EL (cell line): ENCODE results near the gene MTG1.
"Not testable (repeated sequence)": the region's sequence is repeated elsewhere in the genome, so short reads cannot be mapped to it uniquely, and the experiment has no call there.

Source experiments
- DNase-seq: peaks from one replicate; pipeline ENCODE4 v3.0.0-alpha.2; 2016

Gene MTG1

DNA sequence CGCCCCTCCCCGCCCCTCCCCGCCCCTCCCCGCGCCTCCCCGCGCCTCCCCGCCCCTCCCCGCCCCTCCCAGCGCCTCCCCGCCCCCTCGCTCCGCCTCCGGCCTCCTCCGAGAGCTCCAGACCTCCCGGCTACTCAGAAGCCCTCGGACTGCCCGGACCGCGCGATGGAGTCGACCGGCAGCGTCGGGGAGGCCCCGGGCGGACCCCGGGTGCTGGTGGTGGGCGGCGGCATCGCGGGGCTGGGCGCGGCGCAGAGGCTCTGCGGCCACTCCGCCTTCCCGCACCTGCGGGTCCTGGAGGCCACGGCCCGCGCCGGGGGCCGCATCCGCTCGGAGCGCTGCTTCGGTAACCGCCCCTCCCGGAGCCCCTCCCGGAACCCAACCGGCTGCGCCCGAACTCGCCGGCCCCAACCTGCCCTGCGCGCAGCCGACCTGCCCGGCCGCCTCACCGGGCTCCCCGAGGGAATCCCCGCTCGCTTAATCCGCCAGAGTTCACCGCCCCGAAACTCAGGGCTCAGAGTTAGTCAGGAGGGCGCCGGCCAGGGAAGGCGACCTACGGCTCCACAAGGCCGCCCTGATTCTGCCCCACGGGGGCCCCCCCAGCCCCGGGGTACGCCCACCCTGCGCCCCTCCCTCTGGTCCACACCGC is 14.7 kb upstream of the MTG1 start, which contains the start of gene PAOX:
PAOX (plus strand) TSS at position 111 of the 649 bp plus-strand sequence; CDS start at position 166, 55 bp downstream.
- DNase-seq: peak; percentile 66

DNA sequence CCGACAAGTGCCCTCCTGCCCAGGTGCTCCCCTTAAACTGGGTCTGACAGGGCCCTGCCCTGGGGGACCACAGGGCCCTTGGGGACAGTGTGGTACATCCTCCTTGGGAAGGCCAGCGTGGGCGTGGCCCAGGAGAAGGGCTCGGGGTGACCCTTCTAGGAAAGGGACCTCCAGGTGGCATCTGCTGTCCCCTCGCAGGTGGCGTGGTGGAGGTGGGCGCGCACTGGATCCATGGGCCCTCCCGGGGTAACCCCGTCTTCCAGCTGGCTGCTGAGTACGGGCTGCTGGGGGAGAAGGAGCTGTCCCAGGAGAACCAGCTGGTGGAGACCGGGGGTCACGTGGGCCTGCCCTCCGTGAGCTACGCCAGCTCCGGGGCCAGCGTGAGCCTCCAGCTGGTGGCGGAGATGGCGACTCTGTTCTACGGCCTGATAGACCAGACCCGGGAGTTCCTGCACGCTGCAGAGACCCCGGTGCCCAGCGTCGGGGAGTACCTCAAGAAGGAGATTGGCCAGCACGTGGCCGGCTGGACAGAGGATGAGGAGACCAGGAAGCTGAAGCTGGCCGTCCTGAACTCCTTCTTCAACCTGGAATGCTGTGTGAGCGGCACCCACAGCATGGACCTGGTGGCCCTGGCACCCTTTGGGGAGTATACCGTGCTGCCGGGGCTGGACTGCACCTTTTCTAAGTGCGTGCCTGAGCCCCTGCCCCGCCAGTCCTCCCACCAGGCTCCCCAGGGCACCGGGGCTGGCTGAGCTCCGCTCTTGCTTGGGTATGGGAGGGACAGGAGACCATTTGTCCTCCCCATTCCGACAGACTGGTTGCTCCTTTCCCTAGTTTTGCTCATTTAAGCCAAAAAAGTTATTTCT is 13.9 kb upstream of the MTG1 start:
- DNase-seq: no peak

DNA sequence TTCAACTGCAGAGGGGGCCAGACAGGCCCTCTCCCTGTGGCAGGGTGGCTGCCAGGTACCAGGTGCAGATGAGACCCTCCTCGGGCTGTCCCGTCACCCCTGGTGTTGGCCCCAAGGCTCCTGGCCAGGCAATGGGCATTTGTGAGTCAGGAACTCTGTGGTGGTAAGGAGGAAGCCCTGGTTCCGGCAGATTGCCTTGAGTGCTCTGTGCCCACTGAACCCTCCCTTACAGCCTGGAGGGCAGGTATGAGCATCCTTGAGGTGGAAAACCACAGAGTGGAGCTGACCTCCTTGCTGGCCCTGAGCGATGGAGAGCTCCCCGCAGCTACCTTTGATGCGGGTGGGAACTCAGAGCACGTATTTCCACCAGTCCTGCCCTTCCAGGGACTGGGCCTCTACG is 12.9 kb upstream of the MTG1 start:
- no peak for DNase-seq

DNA sequence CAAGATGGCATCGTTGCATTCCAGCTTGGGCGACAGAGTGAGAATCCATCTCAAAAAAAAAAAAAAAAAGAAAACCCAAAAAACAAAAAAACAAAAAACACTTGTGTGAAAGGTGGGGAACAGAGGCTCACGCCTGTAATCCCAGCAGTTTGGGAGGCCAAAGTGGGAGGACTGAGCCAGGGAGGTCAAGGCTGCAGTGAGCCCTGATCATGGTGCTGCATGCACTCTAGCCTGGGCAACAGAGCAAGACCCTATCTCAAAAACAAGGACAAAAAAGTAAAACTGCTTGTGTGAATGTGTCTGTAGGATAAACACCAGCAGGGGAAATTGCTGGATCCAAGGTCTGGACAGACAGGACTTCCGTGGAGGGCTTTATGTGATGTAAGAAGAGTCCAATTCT is 10.4 kb upstream of the MTG1 start:
- DNase-seq: no peak

DNA sequence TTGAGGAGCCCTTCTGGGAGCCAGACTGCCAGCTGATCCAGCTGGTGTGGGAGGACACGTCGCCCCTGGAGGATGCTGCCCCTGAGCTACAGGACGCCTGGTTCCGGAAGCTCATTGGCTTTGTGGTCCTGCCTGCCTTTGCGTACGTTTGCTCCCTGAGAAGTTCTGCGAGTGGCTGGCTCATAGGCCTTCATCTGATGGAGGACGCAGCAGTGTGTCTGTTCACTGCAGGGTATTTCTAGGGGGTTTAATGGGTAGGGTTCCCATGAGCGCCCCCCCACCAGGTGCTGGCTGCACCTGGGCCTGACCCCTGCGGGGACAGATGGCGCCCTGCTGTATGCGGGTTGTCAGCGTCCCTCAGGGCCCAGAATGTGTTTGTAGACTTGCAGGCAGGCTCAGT is 9.9 kb upstream of the MTG1 start:
- DNase-seq: no peak

DNA sequence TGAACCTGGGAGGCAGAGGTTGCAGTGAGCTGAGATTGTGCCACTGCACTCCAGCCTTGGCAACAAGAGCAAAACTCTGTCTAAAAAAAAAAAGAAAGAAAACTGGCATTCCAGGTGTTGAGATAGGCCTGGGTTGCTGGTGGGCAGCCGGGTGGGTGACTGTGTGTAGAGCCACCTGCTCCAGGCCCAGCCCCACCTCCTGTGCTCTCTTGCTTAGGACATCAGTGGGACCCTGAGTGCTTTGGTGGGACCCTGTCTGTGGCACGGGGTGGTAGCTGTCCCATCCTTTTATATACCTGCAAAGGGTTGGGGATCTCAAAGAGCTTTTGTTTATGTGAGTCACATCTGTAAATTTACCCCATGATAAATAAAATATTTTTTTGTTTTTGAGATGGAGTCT is 8.7 kb upstream of the MTG1 start:
- DNase-seq: no peak

DNA sequence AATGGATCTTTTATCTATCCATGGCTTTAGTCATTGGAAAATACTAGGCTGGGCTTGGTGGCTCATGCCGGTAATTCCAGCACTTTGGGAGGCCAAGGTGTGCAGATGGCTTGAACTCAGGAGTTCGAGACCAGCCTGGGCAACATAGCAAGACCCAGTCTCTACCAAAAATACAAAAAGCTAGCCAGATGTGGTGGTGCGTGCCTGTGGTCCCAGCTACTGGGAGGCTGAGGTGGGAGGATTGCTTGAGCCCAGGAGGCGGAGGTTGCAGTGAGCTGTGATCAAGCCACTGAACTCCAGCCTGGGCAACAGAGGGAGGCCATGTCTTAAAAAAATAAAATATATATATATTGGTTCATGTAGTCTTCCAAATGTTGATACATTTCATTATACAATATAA is 7.0 kb upstream of the MTG1 start:
- not testable (repeated sequence) for DNase-seq

DNA sequence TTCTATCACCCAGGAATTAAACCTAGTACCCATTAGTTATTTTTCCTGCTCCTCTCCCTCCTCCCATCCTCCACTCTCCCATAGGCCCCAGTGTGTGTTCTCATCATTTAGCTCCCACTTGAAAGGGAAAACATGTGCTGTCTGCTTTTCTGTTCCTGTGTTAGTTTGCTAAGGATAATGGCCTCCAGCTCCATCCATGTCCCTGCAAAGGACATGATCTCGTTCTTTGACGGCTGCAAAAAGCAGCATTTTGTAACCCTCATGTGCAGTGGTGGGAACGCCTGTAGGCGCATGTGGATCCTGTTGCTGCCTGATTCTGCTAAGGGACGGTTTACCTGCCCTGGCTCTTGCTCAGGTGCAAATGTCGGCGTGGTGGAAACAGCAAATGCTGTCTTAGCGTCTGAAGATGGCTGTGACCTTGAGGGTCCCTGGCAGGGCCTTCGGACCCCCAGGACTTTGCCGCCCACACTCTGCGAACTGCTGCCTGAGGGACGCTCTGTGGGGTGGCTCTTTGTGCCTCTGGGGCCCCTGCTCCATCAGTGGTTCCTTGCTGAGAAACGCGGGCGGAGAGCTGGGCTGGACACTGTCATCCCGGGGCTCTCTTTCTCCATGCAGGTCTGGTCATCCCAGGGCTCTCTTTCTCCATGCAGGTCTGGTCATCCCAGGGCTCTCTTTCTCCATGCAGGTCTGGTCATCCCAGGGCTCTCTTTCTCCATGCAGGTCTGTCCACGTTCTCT is 5.6 kb upstream of the MTG1 start:
- no peak for DNase-seq

DNA sequence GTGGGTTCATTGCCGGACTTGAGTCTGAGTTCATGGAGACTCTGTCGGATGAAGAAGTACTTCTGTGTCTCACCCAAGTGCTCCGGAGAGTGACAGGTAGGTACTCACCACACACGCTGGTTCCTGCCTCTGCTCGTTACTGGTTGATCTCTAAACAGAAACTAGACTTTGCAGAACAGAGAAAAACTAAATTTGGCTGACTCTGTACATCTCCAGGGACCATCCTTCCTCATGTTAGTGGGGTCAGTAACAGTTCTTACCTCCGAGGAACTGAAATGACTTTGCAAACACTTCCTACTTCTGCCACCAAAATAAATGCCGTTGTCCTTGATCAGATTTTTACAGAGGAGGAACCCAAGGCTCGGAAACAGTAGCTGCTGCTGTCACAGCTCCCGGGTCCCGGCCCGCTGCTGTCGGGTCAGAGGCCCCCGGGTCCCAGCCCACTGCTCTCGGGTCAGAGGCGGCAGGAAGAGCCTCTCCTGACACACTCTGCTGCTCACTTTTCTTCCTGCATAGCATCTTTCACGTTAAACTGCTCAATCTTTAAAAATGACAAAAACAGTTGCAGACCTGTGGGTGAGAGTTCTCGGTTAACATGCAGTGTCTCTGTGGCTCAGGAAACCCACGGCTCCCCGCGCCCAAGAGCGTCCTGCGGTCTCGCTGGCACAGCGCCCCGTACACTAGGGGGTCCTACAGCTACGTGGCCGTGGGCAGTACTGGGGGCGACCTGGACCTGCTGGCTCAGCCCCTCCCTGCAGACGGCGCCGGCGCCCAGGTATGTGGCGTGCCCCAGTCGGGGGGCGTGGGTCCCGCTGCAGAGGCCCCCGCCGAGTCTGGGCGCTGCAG is 4.8 kb upstream of the MTG1 start:
- DNase-seq: no peak

DNA sequence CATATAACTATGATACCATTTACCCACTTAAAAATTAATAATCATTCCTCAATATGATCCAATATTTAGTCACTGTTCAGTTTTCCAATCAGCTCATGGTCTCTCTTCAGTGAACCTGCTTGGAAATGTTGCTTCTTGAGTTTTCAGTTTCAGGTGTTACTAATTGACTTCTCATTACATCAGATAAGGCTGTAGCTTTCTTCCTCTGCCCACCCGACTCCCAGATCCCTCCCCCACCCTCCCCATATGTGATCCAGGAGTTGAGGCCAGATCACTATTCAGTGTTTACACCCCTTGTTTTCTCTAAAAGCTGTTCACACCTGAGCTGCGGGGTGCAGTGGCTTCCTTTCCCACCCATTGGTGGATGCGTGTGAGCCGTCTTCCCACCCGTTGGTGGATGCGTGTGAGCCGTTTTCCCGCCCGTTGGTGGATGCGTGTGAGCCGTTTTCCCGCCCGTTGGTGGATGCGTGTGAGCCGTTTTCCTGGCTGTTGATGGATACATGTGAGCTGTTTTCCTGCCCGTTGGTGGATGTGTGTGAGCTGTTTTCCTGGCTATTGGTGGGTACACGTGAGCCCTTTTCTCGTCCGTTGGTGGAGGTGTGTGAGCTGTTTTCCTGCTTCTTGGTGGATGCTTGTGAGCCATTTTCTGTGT is 3.2 kb upstream of the MTG1 start:
- DNase-seq: no peak

DNA sequence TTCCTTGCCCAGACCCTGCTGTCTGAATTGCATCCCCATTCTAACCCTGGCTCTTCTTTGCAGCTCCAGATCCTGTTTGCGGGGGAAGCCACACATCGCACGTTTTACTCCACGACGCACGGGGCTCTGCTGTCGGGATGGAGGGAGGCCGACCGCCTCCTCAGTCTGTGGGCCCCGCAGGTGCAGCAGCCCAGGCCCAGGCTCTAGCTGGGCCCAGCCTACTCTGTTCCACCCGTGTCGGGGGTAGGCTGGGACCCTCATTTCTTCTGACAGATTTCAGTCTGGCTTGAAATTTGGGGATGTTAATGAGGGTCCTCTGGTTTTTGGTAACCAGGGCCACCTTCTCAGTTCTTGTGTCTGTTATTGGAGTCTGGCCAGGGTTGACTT is 2.7 kb upstream of the MTG1 start:
- no peak for DNase-seq

DNA sequence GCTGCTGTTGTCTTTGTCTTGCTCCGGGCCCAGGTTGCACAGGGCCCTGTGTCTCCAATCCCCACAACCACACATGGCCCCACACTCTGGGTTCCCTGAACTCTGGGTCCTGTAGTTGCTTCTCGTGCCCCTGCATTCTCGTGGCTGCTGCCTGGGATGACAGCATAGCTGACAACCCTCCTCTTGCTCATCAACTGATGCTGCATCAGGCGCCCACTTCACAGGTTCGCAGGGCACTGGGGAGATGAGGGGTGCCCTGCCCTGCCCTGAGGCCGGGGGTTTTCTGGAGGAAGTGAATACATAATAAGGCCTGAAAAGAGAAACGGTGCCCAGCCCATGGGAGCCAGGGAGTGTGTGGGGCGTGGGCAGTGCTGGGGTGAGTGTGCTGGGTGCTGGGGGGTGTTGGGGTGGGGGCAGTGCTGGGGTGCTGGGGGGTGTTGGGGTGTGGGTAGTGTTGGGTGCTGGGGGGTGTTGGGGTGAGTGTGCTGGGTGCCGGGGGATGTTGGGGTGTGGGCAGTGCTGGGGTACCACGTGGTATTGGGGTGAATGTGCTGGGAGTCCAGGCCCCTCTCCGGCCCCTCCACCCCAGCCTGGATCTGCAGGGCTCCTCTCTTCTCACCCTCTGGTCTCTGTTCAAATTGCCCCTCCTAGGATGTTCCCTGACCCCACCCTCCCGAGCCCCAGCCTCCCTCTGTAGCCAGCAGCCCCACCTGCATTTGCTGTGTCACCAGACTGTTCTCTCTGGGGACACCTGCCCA is 2.0 kb upstream of the MTG1 start:
- no peak for DNase-seq

DNA sequence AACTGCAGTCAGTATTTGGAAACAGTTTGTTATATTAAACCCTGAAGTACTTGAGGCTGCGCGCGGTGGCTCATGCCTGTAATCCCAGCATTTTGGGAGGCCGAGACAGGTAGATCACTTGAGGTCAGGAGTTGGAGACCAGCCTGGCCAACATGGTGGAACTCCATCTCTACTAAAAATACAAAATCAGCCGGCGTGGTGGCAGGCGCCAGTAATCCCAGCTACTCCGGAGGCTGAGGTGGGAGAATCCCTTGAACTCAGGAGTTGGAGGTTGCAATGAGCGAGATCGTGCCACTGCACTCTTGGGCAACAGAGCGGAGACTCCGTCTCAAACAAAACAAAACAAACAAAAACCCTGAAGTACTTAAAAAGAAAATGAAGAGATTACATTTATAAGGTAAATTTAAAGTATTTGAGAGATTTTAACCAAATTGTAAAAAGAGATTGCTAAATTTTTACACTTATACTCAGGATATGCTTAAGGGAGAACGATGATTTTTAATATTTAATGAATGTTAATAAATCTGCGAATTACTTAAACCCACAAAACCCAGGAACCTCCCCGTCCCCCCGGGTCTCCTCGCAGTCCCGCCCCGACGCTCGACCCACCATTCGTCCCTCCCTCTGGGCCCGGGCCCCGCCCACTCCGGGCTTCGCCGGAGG is 425 bp upstream of the MTG1 start:
- DNase-seq: no peak

DNA sequence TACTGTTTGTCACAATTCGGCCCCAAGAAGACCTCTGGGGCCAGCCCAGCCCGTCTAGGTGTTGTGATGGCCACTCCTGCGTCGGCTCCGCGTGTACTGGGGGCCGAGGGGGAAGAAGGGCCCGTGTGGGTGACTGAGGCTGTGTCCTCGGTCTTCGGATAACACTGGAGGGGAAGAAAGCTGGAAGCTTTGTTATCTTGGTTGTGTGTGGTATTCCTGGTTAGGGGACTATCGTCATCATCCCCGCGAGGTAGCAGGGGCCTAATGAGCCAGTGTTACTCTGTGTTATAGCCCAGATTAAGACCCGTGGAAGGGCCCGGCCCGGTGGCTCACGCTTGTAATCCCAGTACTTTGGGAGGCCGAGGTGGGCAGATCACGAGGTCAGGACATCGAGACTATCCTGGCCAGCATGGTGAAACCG is 854 bp downstream of the MTG1 start:
- DNase-seq: no peak

DNA sequence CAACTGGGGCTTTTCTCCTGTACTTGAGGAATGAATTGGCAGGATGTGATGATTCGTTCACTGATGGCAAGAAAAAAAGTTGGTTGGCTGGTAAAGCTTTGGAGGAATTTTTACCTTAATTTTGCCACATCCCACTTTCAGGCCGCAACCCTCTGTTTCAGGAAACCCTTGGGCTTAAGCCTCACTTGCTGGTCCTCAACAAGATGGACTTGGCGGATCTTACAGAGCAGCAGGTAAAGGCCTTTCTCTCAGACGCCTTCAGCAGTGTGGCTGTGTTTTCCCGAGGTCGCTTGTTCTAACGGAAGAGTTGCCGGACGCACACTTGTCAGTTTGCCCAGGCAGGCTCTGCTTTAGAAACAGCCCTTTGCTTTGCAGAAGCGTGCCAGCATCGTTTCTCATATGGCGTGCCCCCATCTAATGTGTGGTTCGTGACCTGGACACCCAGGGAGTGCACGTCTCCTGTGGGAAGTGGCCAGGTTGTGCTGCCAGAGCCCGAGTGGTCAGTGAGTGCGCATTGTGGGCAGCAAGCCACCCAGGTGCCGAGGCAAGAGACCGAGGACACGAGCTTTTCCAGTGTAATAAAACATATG is 2.2 kb downstream of the MTG1 start:
- DNase-seq: no peak

DNA sequence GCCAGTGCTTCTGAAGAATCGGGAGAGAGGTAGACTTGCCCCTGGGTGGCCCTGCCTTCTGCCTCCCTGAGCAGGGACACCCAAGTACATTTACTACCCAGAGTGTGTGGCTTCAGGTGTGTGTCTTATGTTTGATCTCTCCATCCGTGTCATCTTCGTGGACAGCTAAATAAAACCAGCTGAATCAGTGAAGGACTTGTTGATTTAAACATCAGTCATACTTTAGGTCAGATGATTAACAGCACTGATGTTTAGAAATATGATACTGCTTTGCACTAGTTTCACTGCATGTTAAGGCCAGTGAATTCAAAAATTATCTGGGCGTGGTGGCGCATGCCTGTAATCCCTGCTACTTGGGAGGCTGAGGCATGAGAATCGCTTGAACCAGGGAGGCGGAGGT is 4.0 kb downstream of the MTG1 start:
- DNase-seq: no peak

DNA sequence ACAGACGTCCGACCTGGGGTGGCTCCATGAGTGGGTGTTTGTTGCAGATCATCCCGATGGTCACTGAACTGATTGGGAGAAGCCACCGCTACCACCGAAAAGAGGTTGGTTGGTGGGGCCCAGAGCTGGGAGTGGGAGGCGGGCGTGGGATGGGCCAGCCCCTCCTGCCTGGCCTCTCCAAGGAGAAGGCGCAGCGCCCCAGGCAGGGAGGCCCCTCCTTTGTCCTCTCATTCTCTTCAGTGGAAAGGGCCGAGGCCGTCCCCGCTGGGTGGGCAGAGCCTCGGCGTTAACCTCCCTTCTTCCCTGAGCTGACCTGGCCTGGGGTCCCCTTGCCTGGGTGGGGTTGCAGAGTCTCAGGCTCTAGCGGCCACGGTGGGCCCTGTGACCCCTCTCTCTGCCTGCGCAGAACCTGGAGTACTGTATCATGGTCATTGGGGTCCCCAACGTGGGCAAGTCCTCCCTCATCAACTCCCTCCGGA is 5.2 kb downstream of the MTG1 start:
- no peak for DNase-seq

DNA sequence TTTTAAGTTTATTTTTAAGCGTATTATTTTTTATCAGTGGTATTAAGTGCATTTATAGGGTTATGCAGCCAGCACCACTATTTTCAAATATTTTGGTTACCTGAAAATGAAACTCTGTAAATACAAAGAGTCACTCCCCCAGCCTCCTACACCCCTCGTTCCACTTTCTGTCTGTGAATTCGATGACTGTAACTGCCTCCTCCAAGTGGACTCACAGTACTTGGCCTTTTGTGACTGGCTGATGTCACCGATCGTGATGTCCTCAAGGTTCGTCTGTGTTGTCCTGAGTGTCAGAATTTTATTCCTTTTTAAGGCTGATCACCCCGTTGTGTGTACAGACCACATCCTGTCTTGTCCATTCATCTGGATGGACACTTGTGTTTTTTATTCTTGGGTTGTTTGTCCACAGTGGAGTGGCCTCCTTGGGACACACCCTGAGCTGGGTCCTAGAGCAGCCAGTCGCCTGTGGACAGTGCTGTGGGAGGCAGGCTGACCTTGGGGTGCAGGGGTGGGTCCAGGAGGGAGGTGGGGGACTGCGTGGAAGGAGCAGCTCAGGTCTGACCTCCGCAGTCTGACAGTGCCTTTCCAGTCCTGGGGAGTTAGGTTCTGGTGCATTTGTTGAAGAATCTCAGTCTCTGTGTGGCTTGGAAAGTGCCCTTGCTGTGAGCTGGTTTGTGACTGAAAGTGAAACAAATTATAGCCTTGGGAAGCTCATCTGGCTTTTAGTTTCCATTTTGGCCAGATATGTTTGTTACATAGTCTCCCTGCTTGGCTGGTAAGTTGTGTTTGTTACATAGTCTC is 6.9 kb downstream of the MTG1 start:
- no peak for DNase-seq

DNA sequence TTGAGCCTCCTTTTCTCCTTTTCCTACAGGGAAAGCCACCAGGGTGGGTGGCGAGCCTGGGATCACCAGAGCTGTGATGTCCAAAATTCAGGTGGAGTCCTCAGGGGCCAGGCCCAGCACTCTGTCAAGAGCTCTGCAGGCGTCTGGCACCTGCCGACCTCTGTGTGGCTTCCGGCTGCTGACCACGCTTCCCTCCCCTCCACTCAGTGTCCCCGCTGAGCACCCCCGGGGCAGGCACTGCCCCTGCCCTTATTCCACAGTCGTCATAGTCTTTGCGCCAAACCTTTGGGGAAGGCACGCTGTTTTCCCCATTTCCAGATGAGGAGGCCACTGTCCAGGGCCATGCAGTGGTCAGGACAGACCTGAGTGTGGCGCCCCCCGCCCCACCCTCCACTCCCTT is 7.5 kb downstream of the MTG1 start:
- no peak for DNase-seq
